ENCODE measurements around the gene SCG5. TPM values are rescaled to one million over a fixed set of nuclear protein-coding genes. Genes with fewer than 3 reads are reported as not detected.

The SCG5 gene
- total RNA-seq, 1 experiment from 2014 or later, result 23.9 TPM

GRCh38 chr15:32679298-32679690 is 37.8 kb downstream of the SCG5 start:
- H3K23me2 ChIP-seq (ENCODE audit: insufficient read length, low read depth, low read length, poor library complexity, severe bottlenecking), result no peaks in the 10 kb centered on the region
- H3K4me2 ChIP-seq (ENCODE audit: insufficient read depth, insufficient read length, low read length), result no peak overlapping the region
- DNase-seq, result no peak
- no peak overlapping the region for H3T11ph ChIP-seq (ENCODE audit: low read length)
- H3K4ac ChIP-seq (ENCODE audit: low read depth, low read length), result no peak overlapping the region
- no peak overlapping the region for H2BK12ac ChIP-seq (ENCODE audit: insufficient read length, low read depth, low read length)
- Mint-ChIP-seq H3K4me3 (no peak overlapping the region), H3K4me1 (peaks cover 10 to 13% of the 10 kb centered on the region in 2 experiments), H3K36me3 (ENCODE audit: insufficient read depth in 1 of 3, low read depth in 3 of 3) (peaks cover 0 to 8% (median 2%) of the 10 kb centered on the region in 3 experiments; a peak in 2 of 7 replicates), H3K27ac (peak overlapping the region in 1 of 3 experiments; percentile 9; a peak in 1 of 7 replicates), H3K9me3 (no peaks in the 10 kb centered on the region), H3K27me3 (ENCODE audit: low read depth) (no peaks in the 10 kb centered on the region)
- H3K79me1 ChIP-seq (ENCODE audit: insufficient read depth, low read depth, low read length, poor library complexity, severe bottlenecking), result no peaks in the 10 kb centered on the region
- no peak overlapping the region for H2AK5ac ChIP-seq (ENCODE audit: insufficient read length, low read length)
- no peak overlapping the region for H3K23ac ChIP-seq (ENCODE audit: insufficient read length, low read depth, low read length)
- no peaks in the 10 kb centered on the region for H4K20me1 ChIP-seq (ENCODE audit: control insufficient read depth, insufficient read depth, insufficient read length)
- no peaks in the 10 kb centered on the region for H3K79me2 ChIP-seq (ENCODE audit: insufficient read depth, low read length)
- H2BK5ac ChIP-seq (ENCODE audit: insufficient read length, low read length), result no peak overlapping the region
- no peak overlapping the region for H4K8ac ChIP-seq (replicated peaks; ENCODE audit: insufficient read length, low read depth, low read length)
- H2AFZ ChIP-seq (ENCODE audit: low read length), result no peak overlapping the region
- H3K27me3 ChIP-seq (ENCODE audit: insufficient read depth, low read length), result no peaks in the 10 kb centered on the region
- H3K27ac ChIP-seq (ENCODE audit: insufficient read length, low read depth, low read length), result no peak overlapping the region
- H3K4me1 ChIP-seq (ENCODE audit: insufficient read depth, low read length), result no peaks in the 10 kb centered on the region
- H4K5ac ChIP-seq (ENCODE audit: insufficient read length, low read depth, low read length), result no peak overlapping the region
- H3K14ac ChIP-seq (ENCODE audit: insufficient read depth, low read length), result no peak overlapping the region
- no peak overlapping the region for H2BK15ac ChIP-seq (ENCODE audit: low read depth, low read length)
- H2BK20ac ChIP-seq (ENCODE audit: low read depth, low read length, poor library complexity, severe bottlenecking), result no peak overlapping the region
- no peak overlapping the region for H2BK120ac ChIP-seq (ENCODE audit: low read depth, low read length, poor library complexity, severe bottlenecking)
- H3K56ac ChIP-seq (ENCODE audit: insufficient read length, low read depth, low read length), result no peak overlapping the region
- no peaks in the 10 kb centered on the region for H3K9me3 ChIP-seq (ENCODE audit: control insufficient read depth, low read depth, low read length)
- WGBS (ENCODE audit: extremely low coverage, insufficient read length, low lambda C conversion rate), result no CpG with 5 or more reads among the region's 4 CpGs
- H3K9ac ChIP-seq (ENCODE audit: extremely low read depth, insufficient read length, low read length), result no peak overlapping the region
- peak; percentile 48; the same call in 2 of the 3 replicates for TF ChIP-seq CTCF (conservative IDR thresholded peaks at IDR 0.05)
- H3K18ac ChIP-seq (ENCODE audit: insufficient read length, low read depth, low read length), result no peak overlapping the region
- H4K91ac ChIP-seq (ENCODE audit: insufficient read length, low read depth, low read length), result no peak overlapping the region

Data from H9 (cell line).